Measurements from ENCODE around the gene RPL36. TPM values are rescaled to one million over a fixed set of nuclear protein-coding genes. Genes with fewer than 3 reads are reported as not detected.
"Not testable (repeated sequence)": the region's sequence is repeated elsewhere in the genome, so short reads cannot be mapped to it uniquely, and the experiment has no call there.

The RPL36 gene
- total RNA-seq, 4 donors from 2014 or later = 461 to 719 (median 614) TPM

GRCh38 chr19:5697890-5698634, 8.0 kb downstream of the RPL36 start:
- Histone ChIP-seq H3K27ac (replicated peaks in 1 of 4) (peak overlapping the region in 1 of 4 donors; percentile 4), H3K36me3 (peaks cover 65 to 93% (median 89%) of the 10 kb centered on the region in 4 donors), H3K4me1 (peaks cover under 1 to 16% (median 7%) of the 10 kb centered on the region in 4 donors), H3K4me3 (no peak overlapping the region), H3K27me3 (no peaks in the 10 kb centered on the region), H3K9me3 (no peaks in the 10 kb centered on the region)
- intact Hi-C loops (cut with DNase I) = no loop called here
- WGBS = 89% methylated on average over 25 of the region's 30 CpGs
- DNase-seq (ENCODE audit: extremely low spot score) = no peak
- no peak for TF ChIP-seq EP300 (IDR thresholded peaks at IDR 0.05)

GRCh38 chr19:5698635-5699422, 8.7 kb downstream of the RPL36 start:
- TF ChIP-seq, protein P1, sequence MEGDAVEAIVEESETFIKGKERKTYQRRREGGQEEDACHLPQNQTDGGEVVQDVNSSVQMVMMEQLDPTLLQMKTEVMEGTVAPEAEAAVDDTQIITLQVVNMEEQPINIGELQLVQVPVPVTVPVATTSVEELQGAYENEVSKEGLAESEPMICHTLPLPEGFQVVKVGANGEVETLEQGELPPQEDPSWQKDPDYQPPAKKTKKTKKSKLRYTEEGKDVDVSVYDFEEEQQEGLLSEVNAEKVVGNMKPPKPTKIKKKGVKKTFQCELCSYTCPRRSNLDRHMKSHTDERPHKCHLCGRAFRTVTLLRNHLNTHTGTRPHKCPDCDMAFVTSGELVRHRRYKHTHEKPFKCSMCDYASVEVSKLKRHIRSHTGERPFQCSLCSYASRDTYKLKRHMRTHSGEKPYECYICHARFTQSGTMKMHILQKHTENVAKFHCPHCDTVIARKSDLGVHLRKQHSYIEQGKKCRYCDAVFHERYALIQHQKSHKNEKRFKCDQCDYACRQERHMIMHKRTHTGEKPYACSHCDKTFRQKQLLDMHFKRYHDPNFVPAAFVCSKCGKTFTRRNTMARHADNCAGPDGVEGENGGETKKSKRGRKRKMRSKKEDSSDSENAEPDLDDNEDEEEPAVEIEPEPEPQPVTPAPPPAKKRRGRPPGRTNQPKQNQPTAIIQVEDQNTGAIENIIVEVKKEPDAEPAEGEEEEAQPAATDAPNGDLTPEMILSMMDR (IDR thresholded peaks at IDR 0.05) = no peak
- TF ChIP-seq POLR2AphosphoS5 (IDR thresholded peaks at IDR 0.05) (no peak), EP300 (IDR thresholded peaks at IDR 0.05) (no peak), POLR2A (IDR thresholded peaks at IDR 0.05; ENCODE audit: low read depth) (no peak)
- H3K9me3 ChIP-seq = no peaks in the 10 kb centered on the region
- 95% methylated on average over 25 of the region's 38 CpGs for WGBS
- no peaks in the 10 kb centered on the region for H3K27me3 ChIP-seq
- DNase-seq (ENCODE audit: extremely low spot score) = no peak
- intact Hi-C loops (cut with DNase I) = no loop called here
- H3K36me3 ChIP-seq = peaks cover 65 to 93% (median 89%) of the 10 kb centered on the region in 4 donors
- H3K4me1 ChIP-seq = peaks cover 0 to 8% (median 2%) of the 10 kb centered on the region in 4 donors
- no peak overlapping the region for H3K27ac ChIP-seq (replicated peaks in 1 of 4)
- no peak overlapping the region for H3K4me3 ChIP-seq

- H3K9me3 ChIP-seq = no peaks in the 10 kb centered on the region
- H3K27ac ChIP-seq (replicated peaks in 1 of 4) = no peak overlapping the region
- no peak for DNase-seq (ENCODE audit: extremely low spot score)
- 97% methylated on average over 9 of the region's 22 CpGs for WGBS
- H3K4me1 ChIP-seq = peaks cover 0 to 4% (median 0%) of the 10 kb centered on the region in 4 donors
- TF ChIP-seq, protein P1 (IDR thresholded peaks at IDR 0.05) = no peak
- no peak for TF ChIP-seq POLR2A (IDR thresholded peaks at IDR 0.05; ENCODE audit: low read depth)
- TF ChIP-seq POLR2AphosphoS5 (IDR thresholded peaks at IDR 0.05) = no peak
- TF ChIP-seq EP300 (IDR thresholded peaks at IDR 0.05) = no peak
- intact Hi-C loops (cut with DNase I) = no loop called here
- H3K36me3 ChIP-seq = peaks cover 59 to 92% (median 89%) of the 10 kb centered on the region in 4 donors
- H3K4me3 ChIP-seq = no peak overlapping the region
- no peaks in the 10 kb centered on the region for H3K27me3 ChIP-seq
Observed at GRCh38 chr19:5700455-5701092, 10.5 kb downstream of the RPL36 start.

GRCh38 chr19:5702053-5702410, 11.9 kb downstream of the RPL36 start:
- H3K9me3 ChIP-seq; H3K27me3 ChIP-seq; H3K4me3 ChIP-seq; DNase-seq (ENCODE audit: extremely low spot score); H3K4me1 ChIP-seq; intact Hi-C loops (cut with DNase I); H3K27ac ChIP-seq (replicated peaks in 1 of 4): not testable (repeated sequence)
- no CpG with 5 or more reads among the region's 28 CpGs for WGBS
- H3K36me3 ChIP-seq = peaks cover 49 to 92% (median 89%) of the 10 kb centered on the region in 4 donors

DNA sequence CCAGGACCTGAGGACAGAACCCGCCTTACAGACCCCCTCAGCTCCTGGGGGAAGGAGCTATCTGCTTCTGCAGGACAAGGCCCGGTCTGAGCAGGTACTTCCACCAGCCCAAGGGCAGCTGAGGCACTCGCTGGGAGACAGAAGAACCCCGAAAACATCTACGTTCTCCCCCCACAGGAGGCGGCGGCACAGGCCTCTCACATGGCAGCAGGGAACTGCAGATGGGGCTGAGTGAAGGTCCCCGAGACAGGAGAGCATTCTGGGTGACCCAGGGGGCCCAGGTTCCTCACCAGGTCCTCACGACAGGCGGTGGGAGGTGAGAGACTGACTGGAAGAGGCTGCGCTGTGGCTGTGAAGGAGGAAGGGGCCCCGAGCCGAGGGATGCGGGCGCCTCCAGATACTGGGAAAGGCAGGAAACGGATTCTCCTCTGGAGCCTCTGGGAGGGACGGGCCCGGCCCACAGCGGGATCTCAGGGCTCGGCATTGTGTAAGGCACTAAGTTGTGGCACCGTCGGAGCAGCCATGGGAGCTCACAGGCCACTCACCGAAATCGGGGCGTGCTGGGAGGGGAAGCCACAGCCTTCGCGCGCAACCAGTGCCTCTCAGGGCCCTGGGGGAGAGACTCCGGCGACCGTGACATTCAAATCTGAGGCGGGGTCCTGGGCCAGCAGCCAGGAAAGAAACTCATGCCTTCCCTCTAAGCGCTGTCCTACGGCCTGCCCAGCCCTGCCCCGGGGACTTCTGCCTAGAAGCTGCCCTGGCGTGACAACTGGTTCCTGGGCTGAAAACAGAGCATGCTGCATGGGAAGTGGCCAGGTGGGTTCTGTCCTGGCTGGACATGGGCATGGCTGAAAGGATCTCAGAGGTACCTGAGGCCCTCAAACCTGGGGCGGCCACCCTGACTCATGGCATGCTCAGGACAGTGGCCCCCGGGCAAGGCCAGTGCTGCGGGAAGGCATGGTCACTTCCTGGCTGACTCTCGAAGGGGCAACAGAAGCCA, 14.0 kb downstream of the RPL36 start:
- WGBS = 93% methylated on average over 25 of the region's 40 CpGs
- peaks cover 50 to 93% (median 91%) of the 10 kb centered on the region in 4 donors for H3K36me3 ChIP-seq
- no peaks in the 10 kb centered on the region for H3K4me1 ChIP-seq
- H3K4me3 ChIP-seq = no peak overlapping the region
- no peak for DNase-seq (ENCODE audit: extremely low spot score)
- TF ChIP-seq POLR2A (IDR thresholded peaks at IDR 0.05; ENCODE audit: low read depth) (no peak), EP300 (IDR thresholded peaks at IDR 0.05) (no peak)
- no peaks in the 10 kb centered on the region for H3K27me3 ChIP-seq
- H3K27ac ChIP-seq (replicated peaks in 1 of 4) = no peak overlapping the region
- intact Hi-C loops (cut with DNase I) = no loop called here
- no peaks in the 10 kb centered on the region for H3K9me3 ChIP-seq
